AG09309 (cell line): Measurements from ENCODE around the gene TMTC1.
A peak's percentile ranks its signal among the peaks of the same experiment; 100 is the strongest.

ENCODE experiments used
- DNase-seq: peaks from one replicate; pipeline ENCODE4 v3.0.0-alpha.2; 2010; ENCODE audit warnings: low read depth
- H3K4me3 ChIP-seq: 2 replicates; pipeline ENCODE4 v1.5.1; 2011; ENCODE audit warnings: mild to moderate bottlenecking, low read depth, low read length, moderate library complexity; ENCODE audit not compliant: control insufficient read depth
- CTCF ChIP-seq: IDR thresholded peaks from 2 replicates; pipeline ENCODE4 v1.5.1; 2011; ENCODE audit warnings: mild to moderate bottlenecking, low read depth, low read length, inconsistent platforms; ENCODE audit not compliant: insufficient read depth, control insufficient read depth; ENCODE audit errors: missing control alignments

The TMTC1 gene

GRCh38 chr12:29769162-29769858, 14.4 kb downstream of the TMTC1 start:
- H3K4me3 ChIP-seq: no peak overlapping the region
- DNase-seq: peak; percentile 56
- TF ChIP-seq CTCF: no peak

GRCh38 chr12:29768372-29768771, 15.4 kb downstream of the TMTC1 start:
- H3K4me3 ChIP-seq: no peak overlapping the region
- no peak for DNase-seq
- TF ChIP-seq CTCF: no peak

- H3K4me3 ChIP-seq: no peak overlapping the region
- TF ChIP-seq CTCF: no peak
- no peak for DNase-seq
Observed at GRCh38 chr12:29763301-29763683, 20.4 kb downstream of the TMTC1 start.

GRCh38 chr12:29762637-29763300, 21.0 kb downstream of the TMTC1 start:
- TF ChIP-seq CTCF: no peak
- DNase-seq: no peak
- H3K4me3 ChIP-seq: no peak overlapping the region

- no peak for TF ChIP-seq CTCF
Observed at GRCh38 chr12:29759950-29760349, 23.8 kb downstream of the TMTC1 start.

GRCh38 chr12:29756741-29757390, 26.9 kb downstream of the TMTC1 start:
- H3K4me3 ChIP-seq: no peak overlapping the region
- no peak for DNase-seq
- no peak for TF ChIP-seq CTCF

More at GRCh38 chr12:29759950-29760349, 23.8 kb downstream of the TMTC1 start:
- no peak overlapping the region for H3K4me3 ChIP-seq
- DNase-seq: no peak
